Measurements from ENCODE around the gene ADGRB2. TPM values are rescaled to one million over a fixed set of nuclear protein-coding genes. Genes with fewer than 3 reads are reported as not detected.

ADGRB2 gene
- total RNA-seq, 1 donor from 2014 or later, result 15.8 TPM

GRCh38 chr1:31795801-31796621, 31.9 kb upstream of the ADGRB2 start:
- Mint-ChIP-seq H3K27me3 (ENCODE audit: unreplicated experiment) (peaks cover 9% of the 10 kb centered on the region), H3K4me3 (ENCODE audit: unreplicated experiment) (no peak overlapping the region), H3K36me3 (ENCODE audit: unreplicated experiment) (no peaks in the 10 kb centered on the region), H3K9me3 (ENCODE audit: unreplicated experiment) (peaks cover 2% of the 10 kb centered on the region), H3K27ac (ENCODE audit: unreplicated experiment) (no peak overlapping the region), H3K4me1 (ENCODE audit: low read depth, unreplicated experiment) (no peaks in the 10 kb centered on the region)
- peak; percentile 7 for DNase-seq
- no peak for TF ChIP-seq CTCF (IDR thresholded peaks at IDR 0.05; ENCODE audit: partially characterized antibody, unreplicated experiment)

- no peak for DNase-seq
- no peak for TF ChIP-seq CTCF (IDR thresholded peaks at IDR 0.05; ENCODE audit: partially characterized antibody, unreplicated experiment)
- Mint-ChIP-seq H3K27ac (ENCODE audit: unreplicated experiment) (no peak overlapping the region), H3K4me3 (ENCODE audit: unreplicated experiment) (no peak overlapping the region), H3K27me3 (ENCODE audit: unreplicated experiment) (peaks cover 9% of the 10 kb centered on the region), H3K4me1 (ENCODE audit: low read depth, unreplicated experiment) (peaks cover 1% of the 10 kb centered on the region), H3K9me3 (ENCODE audit: unreplicated experiment) (peaks cover 2% of the 10 kb centered on the region), H3K36me3 (ENCODE audit: unreplicated experiment) (no peaks in the 10 kb centered on the region)
Observed at GRCh38 chr1:31795096-31795675, 31.0 kb upstream of the ADGRB2 start.

GRCh38 chr1:31793586-31794285, 29.6 kb upstream of the ADGRB2 start:
- no peak for TF ChIP-seq CTCF (IDR thresholded peaks at IDR 0.05; ENCODE audit: partially characterized antibody, unreplicated experiment)
- DNase-seq, result peak; percentile 8
- Mint-ChIP-seq H3K4me3 (ENCODE audit: unreplicated experiment) (no peak overlapping the region), H3K27ac (ENCODE audit: unreplicated experiment) (no peak overlapping the region), H3K36me3 (ENCODE audit: unreplicated experiment) (no peaks in the 10 kb centered on the region), H3K4me1 (ENCODE audit: low read depth, unreplicated experiment) (peaks cover 2% of the 10 kb centered on the region), H3K27me3 (ENCODE audit: unreplicated experiment) (peaks cover 11% of the 10 kb centered on the region), H3K9me3 (ENCODE audit: unreplicated experiment) (peaks cover 4% of the 10 kb centered on the region)

GRCh38 chr1:31793086-31793485, 28.9 kb upstream of the ADGRB2 start:
- Mint-ChIP-seq H3K27me3 (ENCODE audit: unreplicated experiment) (peaks cover 11% of the 10 kb centered on the region), H3K27ac (ENCODE audit: unreplicated experiment) (no peak overlapping the region), H3K9me3 (ENCODE audit: unreplicated experiment) (peaks cover 4% of the 10 kb centered on the region), H3K36me3 (ENCODE audit: unreplicated experiment) (no peaks in the 10 kb centered on the region), H3K4me3 (ENCODE audit: unreplicated experiment) (no peak overlapping the region), H3K4me1 (ENCODE audit: low read depth, unreplicated experiment) (peaks cover 2% of the 10 kb centered on the region)
- peak; percentile 4 for DNase-seq
- TF ChIP-seq CTCF (IDR thresholded peaks at IDR 0.05; ENCODE audit: partially characterized antibody, unreplicated experiment), result no peak

Measured in glutamatergic neuron (in vitro differentiated cells).